H1 (cell line): ENCODE data around the gene FMR1. TPM values are rescaled to one million over a fixed set of nuclear protein-coding genes. Genes with fewer than 3 reads are reported as not detected.

Experiments used
- CTCF ChIA-PET: fragments of 300-600 bp; sonication (Branson Sonifier 250); formaldehyde crosslinking; loops from one replicate; lab custom pipeline; 2021; ENCODE audit not compliant: partially characterized antibody; lab: Charles Lee
- POLR2A ChIA-PET: fragments of 300-600 bp; sonication (Branson Sonifier 250); formaldehyde crosslinking; loops from one replicate; lab custom pipeline; 2021; ENCODE audit warnings: inconsistent platforms; ENCODE audit not compliant: partially characterized antibody; lab: Charles Lee
- DNase-seq, 2 experiments: peaks; one replicate each; pipeline versions ENCODE4 v3.0.0 to v3.0.0-alpha.2; 2010 to 2022; ENCODE audit warnings: low spot score in 2 of 2, low read depth in 1 of 2, mixed read lengths in 1 of 2
- FAIRE-seq: peaks from 2 replicates; lab custom pipeline; 2011; peaks lifted over from hg19 to GRCh38; lab: Jason Lieb, UNC
- H2AFZ ChIP-seq: 2 replicates; pipeline ENCODE4 v1.8.1; 2012; ENCODE audit warnings: low read length, inconsistent platforms
- H2AK5ac ChIP-seq: 2 replicates; pipeline ENCODE4 v1.6.1; 2013; ENCODE audit warnings: low read depth, low read length
- H2BK120ac ChIP-seq: replicated peaks from 2 replicates; pipeline ENCODE3; 2013; ENCODE audit warnings: low read depth, low read length, inconsistent platforms
- H2BK12ac ChIP-seq: 2 replicates; pipeline ENCODE4 v1.6.1; 2013; ENCODE audit warnings: low read depth, low read length
- H2BK15ac ChIP-seq: 2 replicates; pipeline ENCODE4 v1.6.1; 2013; ENCODE audit warnings: low read length
- H2BK20ac ChIP-seq: 2 replicates; pipeline ENCODE4 v1.6.1; 2013; ENCODE audit warnings: low read length
- H2BK5ac ChIP-seq: 2 replicates; pipeline ENCODE4 v1.6.1; 2013; ENCODE audit warnings: low read depth, low read length
- H3K14ac ChIP-seq: 2 replicates; pipeline ENCODE4 v1.6.1; 2013; ENCODE audit warnings: inconsistent platforms; ENCODE audit not compliant: insufficient read length
- H3K18ac ChIP-seq: 2 replicates; pipeline ENCODE4 v1.6.1; 2013; ENCODE audit warnings: low read length; ENCODE audit errors: extremely low read depth
- H3K23ac ChIP-seq: 2 replicates; pipeline ENCODE4 v1.6.1; 2013; ENCODE audit warnings: inconsistent platforms; ENCODE audit not compliant: insufficient read length
- H3K23me2 ChIP-seq: 2 replicates; pipeline ENCODE4 v1.6.1; 2013; ENCODE audit warnings: low read depth, low read length
- H3K27ac ChIP-seq: 2 replicates; pipeline ENCODE4 v1.6.1; 2011; ENCODE audit warnings: low read depth, low read length, inconsistent platforms
- H3K27me3 ChIP-seq, 4 experiments: replicated peaks in 1 of 4; 1 replicate in 1 of 4; 2 replicates in 3 of 4; pipeline versions ENCODE4 v1.6.1 to v1.8.1; 2011 to 2013; ENCODE audit warnings: low read length in 3 of 4, mild to moderate bottlenecking in 3 of 4, inconsistent platforms in 2 of 4, mixed read lengths in 2 of 4, moderate library complexity in 1 of 4; ENCODE audit not compliant: control insufficient read depth in 3 of 4, insufficient read depth in 3 of 4; ENCODE audit errors: extremely low read depth in 1 of 4
- H3K36me3 ChIP-seq, 4 experiments: 2 replicates each; pipeline versions ENCODE4 v1.6.1 to v1.8.1; 2011 to 2013; ENCODE audit warnings: mild to moderate bottlenecking in 4 of 4, low read length in 3 of 4, moderate library complexity in 2 of 4, control low read depth in 1 of 4, inconsistent platforms in 1 of 4; ENCODE audit not compliant: insufficient read depth in 4 of 4, control insufficient read depth in 2 of 4
- H3K4ac ChIP-seq: replicated peaks from 2 replicates; pipeline ENCODE3; 2013; ENCODE audit warnings: low read length, low read depth, mixed read lengths, inconsistent platforms; ENCODE audit not compliant: insufficient read length
- H3K4me1 ChIP-seq, 4 experiments: replicated peaks in 1 of 4; 1 replicate in 1 of 4; 2 replicates in 3 of 4; pipeline versions ENCODE4 v1.6.1 to v1.8.1; 2011 to 2013; ENCODE audit warnings: low read length in 3 of 4, inconsistent platforms in 2 of 4, mixed read lengths in 1 of 4; ENCODE audit not compliant: insufficient read depth in 4 of 4, control insufficient read depth in 3 of 4
- H3K4me2 ChIP-seq, 2 experiments: 2 replicates each; pipeline versions ENCODE4 v1.6.1 to v1.8.1; 2011 to 2013; ENCODE audit warnings: low read depth in 2 of 2, low read length in 2 of 2, control low read depth in 1 of 2, inconsistent platforms in 1 of 2, mild to moderate bottlenecking in 1 of 2; ENCODE audit not compliant: insufficient read depth in 1 of 2
- H3K4me3 ChIP-seq, 4 experiments: fragments of 200-600, 300-600 bp in 1 of 4; sonication (generic), shearing (Covaris generic), sonication (Bioruptor Twin) in 1 of 4; 2 replicates each; pipeline versions ENCODE4 v1.5.1 to v1.8.1; 2011 to 2016; ENCODE audit warnings: low read length in 4 of 4, low read depth in 3 of 4, control low read depth in 2 of 4, inconsistent platforms in 2 of 4, mild to moderate bottlenecking in 2 of 4, mixed read lengths in 1 of 4, moderate library complexity in 1 of 4; ENCODE audit not compliant: insufficient read depth in 2 of 4; ENCODE audit errors: extremely low read depth in 1 of 4
- H3K56ac ChIP-seq: replicated peaks from 2 replicates; pipeline ENCODE3; 2013; ENCODE audit warnings: low read depth, mild to moderate bottlenecking, mixed read lengths, low read length, inconsistent platforms; ENCODE audit not compliant: insufficient read length
- H3K79me1 ChIP-seq: 2 replicates; pipeline ENCODE4 v1.6.1; 2013; ENCODE audit warnings: low read depth, low read length, control low read depth
- H3K79me2 ChIP-seq, 2 experiments: 2 replicates each; pipeline versions ENCODE4 v1.6.1 to v1.8.1; 2012 to 2013; ENCODE audit warnings: low read length in 2 of 2, mild to moderate bottlenecking in 2 of 2, inconsistent platforms in 1 of 2; ENCODE audit not compliant: insufficient read depth in 2 of 2, control insufficient read depth in 1 of 2
- H3K9ac ChIP-seq, 4 experiments: replicated peaks in 1 of 4; 1 replicate in 1 of 4; 2 replicates in 3 of 4; pipeline versions ENCODE4 v1.6.1 to v1.8.1; 2011 to 2013; ENCODE audit warnings: low read depth in 3 of 4, low read length in 3 of 4, control low read depth in 2 of 4, mild to moderate bottlenecking in 2 of 4, moderate library complexity in 2 of 4, inconsistent platforms in 1 of 4; ENCODE audit errors: extremely low read depth in 1 of 4
- H3K9me3 ChIP-seq, 2 experiments: 2 replicates each; pipeline versions ENCODE4 v1.6.1 to v1.8.1; 2012 to 2013; ENCODE audit warnings: mild to moderate bottlenecking in 2 of 2, moderate library complexity in 2 of 2, control low read depth in 1 of 2, inconsistent platforms in 1 of 2, low read depth in 1 of 2, low read length in 1 of 2, mixed read lengths in 1 of 2; ENCODE audit not compliant: insufficient read depth in 2 of 2
- H4K20me1 ChIP-seq, 2 experiments: replicated peaks in 1 of 2; 2 replicates each; pipeline versions ENCODE3 to v1.8.1; 2011 to 2013; ENCODE audit warnings: inconsistent platforms in 2 of 2, low read length in 2 of 2, mild to moderate bottlenecking in 1 of 2; ENCODE audit not compliant: insufficient read depth in 2 of 2, control insufficient read depth in 1 of 2
- H4K5ac ChIP-seq: 2 replicates; pipeline ENCODE4 v1.6.1; 2013; ENCODE audit warnings: low read length, low read depth, mixed read lengths, inconsistent platforms; ENCODE audit not compliant: insufficient read length
- H4K8ac ChIP-seq: 2 replicates; pipeline ENCODE4 v1.8.0; 2013; ENCODE audit warnings: mild to moderate bottlenecking, moderate library complexity, low read length, inconsistent platforms; ENCODE audit not compliant: insufficient read depth; ENCODE audit errors: extremely low read depth
- H4K91ac ChIP-seq: replicated peaks from 2 replicates; pipeline ENCODE3; 2013; ENCODE audit warnings: low read length, mixed read lengths, inconsistent platforms; ENCODE audit not compliant: insufficient read length
- BCL11A ChIP-seq, 2 experiments: IDR thresholded peaks; one replicate each; pipeline ENCODE4 v1.6.1; 2011; ENCODE audit warnings: low read depth in 2 of 2, low read length in 2 of 2, mild to moderate bottlenecking in 2 of 2
- E2F6 ChIP-seq: IDR thresholded peaks from 2 replicates; pipeline ENCODE4 v1.6.1; 2012; ENCODE audit warnings: inconsistent platforms
- FOSL1 ChIP-seq: IDR thresholded peaks from 2 replicates; pipeline ENCODE4 v1.6.1; 2011; ENCODE audit warnings: mild to moderate bottlenecking, low read depth, low read length, moderate library complexity; ENCODE audit not compliant: insufficient read depth
- KDM1A ChIP-seq: fragments of 200-600, 300-600 bp; sonication (generic); IDR thresholded peaks from 2 replicates; pipeline ENCODE4 v1.7.1; 2016; ENCODE audit warnings: mild to moderate bottlenecking, low read length, borderline replicate concordance
- NRF1 ChIP-seq: IDR thresholded peaks from 2 replicates; pipeline ENCODE4 v1.6.1; 2011; ENCODE audit warnings: mild to moderate bottlenecking, low read depth, low read length, improper control_type of control experiment
- POLR2A ChIP-seq, 2 experiments: IDR thresholded peaks; 1 replicate in 1 of 2; 2 replicates in 1 of 2; pipeline ENCODE4 v1.6.1; 2011; ENCODE audit warnings: low read depth in 2 of 2, low read length in 2 of 2, mild to moderate bottlenecking in 2 of 2; ENCODE audit errors: control extremely low read depth in 1 of 2
- RNF2 ChIP-seq: fragments of 200-900, 300-1000 bp; sonication (generic); IDR thresholded peaks from 2 replicates; pipeline ENCODE4 v1.7.1; 2016; ENCODE audit warnings: borderline replicate concordance, low read depth, mild to moderate bottlenecking, antibody characterized with exemption, low read length; ENCODE audit not compliant: poor library complexity, severe bottlenecking; ENCODE audit errors: missing control alignments
- RXRA ChIP-seq: IDR thresholded peaks from 2 replicates; pipeline ENCODE4 v1.6.1; 2011; ENCODE audit warnings: low read depth, mild to moderate bottlenecking, low read length, moderate library complexity; ENCODE audit not compliant: insufficient read depth
- SIN3A ChIP-seq, 2 experiments: IDR thresholded peaks in 1 of 2; conservative IDR thresholded peaks in 1 of 2; 2 replicates each; pipeline ENCODE4 v1.6.1; 2011 to 2012; ENCODE audit warnings: low read length in 2 of 2, improper control_type of control experiment in 1 of 2, low read depth in 1 of 2, mild to moderate bottlenecking in 1 of 2
- SRF ChIP-seq: IDR thresholded peaks from 2 replicates; pipeline ENCODE4 v1.6.1; 2011; ENCODE audit warnings: mild to moderate bottlenecking, low read depth, low read length, moderate library complexity
- TAF7 ChIP-seq: optimal IDR thresholded peaks from 2 replicates; pipeline ENCODE3; 2011; ENCODE audit warnings: low read depth, mild to moderate bottlenecking, inconsistent platforms, low read length, moderate library complexity, borderline replicate concordance
- TBP ChIP-seq: IDR thresholded peaks from 2 replicates; pipeline ENCODE4 v1.6.1; 2011; ENCODE audit warnings: low read depth, low read length, improper control_type of control experiment
- whole genome bisulfite sequencing, 2 experiments: shearing (Covaris generic) in 1 of 2; methylation state at CpG; one replicate each; pipeline versions ENCODE4 v1.1.6 to v1.1.7; 2013 to 2015; ENCODE audit warnings: low lambda C conversion rate in 2 of 2, mixed read lengths in 2 of 2, inconsistent platforms in 1 of 2, low coverage in 1 of 2, missing lambda C conversion rate in 1 of 2; ENCODE audit not compliant: insufficient replicate concordance in 2 of 2, insufficient coverage in 1 of 2, insufficient read length in 1 of 2; ENCODE audit errors: extremely low coverage in 1 of 2, missing lambda C conversion rate in 1 of 2; 5-methylcytosine and 5-hydroxymethylcytosine counted together
- polyA plus RNA-seq, 7 experiments: library from polyadenylated mRNA; depleted of rRNA in 3 of 7; stranded (reverse) in 5 of 7; unstranded in 2 of 7; fragments of >200 nt in 5 of 7; fragments of 200-250 nt in 2 of 7; gene quantifications; 1 replicate in 5 of 7; 2 replicates in 1 of 7; 4 replicates in 1 of 7; pipeline versions ENCODE4 v1.2.1 to v1.2.3, GENCODE V29; 2011 to 2013; ENCODE audit warnings: missing spikeins in 2 of 7, mixed read lengths in 2 of 7
- total RNA-seq: library from RNA; stranded (reverse); fragmentation: NEBNext Ultra II Directional; extraction: Animal tissue kit (Norgen Biotek cat#: 25700); gene quantifications from 2 replicates; pipeline ENCODE4 v1.2.1, GENCODE V29; 2021

The FMR1 gene
- total and polyA plus RNA-seq, 2 of the 8 experiments (the other 6 are each of a cell fraction or from before 2014, with no cell fraction given) = 15.2 to 49.4 TPM

GRCh38 chrX:147891896-147892295 is 19.8 kb upstream of the FMR1 start:
- TF ChIP-seq E2F6 (no peak), SRF (no peak), RXRA (no peak), BCL11A (IDR thresholded peaks at IDR 0.05; ENCODE audit: low read depth in 2 of 2, low read length in 2 of 2) (no peak), FOSL1 (no peak), TBP (no peak), RNF2 (no peak), POLR2A (IDR thresholded peaks at IDR 0.05; ENCODE audit: control extremely low read depth in 1 of 2, low read depth in 2 of 2, low read length in 2 of 2) (no peak), TAF7 (no peak), SIN3A (conservative IDR thresholded peaks at IDR 0.05 in 1 of 2, IDR thresholded peaks at IDR 0.05 in 1 of 2; ENCODE audit: low read depth in 1 of 2, low read length in 2 of 2) (no peak), NRF1 (no peak), KDM1A (no peak)
- H3K4me3 ChIP-seq = no peak overlapping the region
- FAIRE-seq (no peak), DNase-seq (no peak)
- no peak overlapping the region for H2BK12ac ChIP-seq
- POLR2A ChIA-PET = no interaction called here
- no peaks in the 10 kb centered on the region for H3K79me1 ChIP-seq
- no peak overlapping the region for H3K9ac ChIP-seq
- no peak overlapping the region for H3K23ac ChIP-seq
- CTCF ChIA-PET = no interaction called here
- H4K91ac ChIP-seq = no peak overlapping the region
- no peak overlapping the region for H3K18ac ChIP-seq
- H3K27me3 ChIP-seq = no peaks in the 10 kb centered on the region
- H2BK15ac ChIP-seq = no peak overlapping the region
- no peaks in the 10 kb centered on the region; a peak in 1 of 7 replicates for H3K4me1 ChIP-seq
- no peak overlapping the region for H2BK120ac ChIP-seq
- WGBS, 2 experiments = 78% methylated on average over 1 of the region's 1 CpG; no CpG with 5 or more reads in 1 of the 2 experiments
- peaks cover 0 to under 1% of the 10 kb centered on the region in 2 experiments; a peak in 1 of 4 replicates for H3K9me3 ChIP-seq
- no peak overlapping the region for H3K27ac ChIP-seq
- H4K8ac ChIP-seq = no peak overlapping the region
- no peaks in the 10 kb centered on the region for H4K20me1 ChIP-seq
- no peaks in the 10 kb centered on the region for H3K36me3 ChIP-seq
- no peaks in the 10 kb centered on the region for H3K23me2 ChIP-seq
- no peak overlapping the region for H3K14ac ChIP-seq
- H2BK20ac ChIP-seq = no peak overlapping the region
- no peak overlapping the region for H3K4ac ChIP-seq
- no peak overlapping the region for H2AFZ ChIP-seq
- H4K5ac ChIP-seq = no peak overlapping the region
- H3K4me2 ChIP-seq = no peak overlapping the region
- no peak overlapping the region for H3K56ac ChIP-seq
- H2BK5ac ChIP-seq = no peak overlapping the region
- H2AK5ac ChIP-seq = no peak overlapping the region
- H3K79me2 ChIP-seq = no peaks in the 10 kb centered on the region
